Activated naive CD8-positive, alpha-beta T cell treated with anti-CD3 and anti-CD28 coated beads, Interleukin-2, amount 50 U/mL, for 16 hours (primary cell): ENCODE results near the gene TAC3.
"Not testable (repeated sequence)": the region's sequence is repeated elsewhere in the genome, so short reads cannot be mapped to it uniquely, and the experiment has no call there.

Source experiments
- DNase-seq: peaks from one replicate; pipeline ENCODE4 v3.0.0-alpha.2; 2020; ENCODE audit warnings: low read depth, low spot score

Gene TAC3

DNA sequence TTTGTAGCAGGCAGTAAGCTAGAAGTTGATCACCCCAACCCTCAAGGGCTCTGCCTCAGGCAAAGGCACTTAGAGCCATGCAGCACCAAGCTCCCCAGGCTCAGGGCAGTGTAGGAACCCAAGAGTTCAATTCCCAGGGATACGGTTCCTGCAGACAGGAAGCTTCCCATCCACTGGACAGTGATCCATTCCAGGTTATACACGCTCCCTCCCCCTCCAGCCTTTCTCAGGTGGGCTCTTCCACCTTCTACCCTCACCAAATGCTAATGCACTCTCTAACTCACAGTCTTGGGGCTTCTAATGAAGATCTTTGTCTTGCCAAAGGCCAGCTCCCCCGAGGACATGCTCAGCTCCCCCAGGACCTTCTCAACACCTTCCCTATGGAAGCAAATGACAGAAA lies 20.9 kb upstream of the TAC3 start:
- DNase-seq: no peak

DNA sequence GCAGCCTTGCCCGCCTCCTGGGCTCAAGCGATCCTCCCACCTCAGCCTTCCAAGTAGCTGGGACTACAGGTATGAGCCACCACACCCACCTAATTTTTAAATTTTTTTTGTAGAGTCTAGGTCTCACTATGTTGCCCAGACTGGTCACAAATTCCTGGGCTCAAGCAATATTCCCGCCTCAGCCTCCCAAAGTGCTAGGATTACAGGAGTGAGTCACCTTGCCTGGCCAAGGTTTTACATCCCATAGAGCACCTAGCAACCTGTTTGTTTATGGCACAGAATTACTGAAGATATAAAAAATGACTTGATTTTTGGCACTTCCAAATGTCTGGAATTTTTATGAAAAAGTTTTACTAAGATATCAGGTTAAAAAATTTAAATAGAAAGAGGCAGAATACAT lies 17.1 kb upstream of the TAC3 start:
- no peak for DNase-seq

DNA sequence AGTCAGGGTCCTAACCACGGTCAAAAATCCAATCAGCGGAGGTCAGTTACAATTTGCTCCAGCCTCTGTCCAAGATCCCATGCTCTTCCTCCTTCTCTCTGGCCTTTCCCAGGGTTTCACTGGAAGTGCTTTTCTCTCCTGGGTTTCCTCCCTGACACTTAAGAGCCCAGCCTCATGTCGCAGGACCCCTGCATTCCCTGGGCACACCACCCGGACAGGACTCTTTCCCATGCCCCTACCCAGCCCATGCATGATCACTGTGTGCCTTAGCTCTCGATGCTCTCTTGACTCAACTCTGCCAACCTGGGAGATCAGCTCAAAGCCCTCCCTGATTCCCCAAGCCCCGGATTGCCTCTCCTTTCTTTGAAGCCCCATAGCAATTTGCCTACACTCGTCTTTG lies 15.5 kb upstream of the TAC3 start:
- no peak for DNase-seq

DNA sequence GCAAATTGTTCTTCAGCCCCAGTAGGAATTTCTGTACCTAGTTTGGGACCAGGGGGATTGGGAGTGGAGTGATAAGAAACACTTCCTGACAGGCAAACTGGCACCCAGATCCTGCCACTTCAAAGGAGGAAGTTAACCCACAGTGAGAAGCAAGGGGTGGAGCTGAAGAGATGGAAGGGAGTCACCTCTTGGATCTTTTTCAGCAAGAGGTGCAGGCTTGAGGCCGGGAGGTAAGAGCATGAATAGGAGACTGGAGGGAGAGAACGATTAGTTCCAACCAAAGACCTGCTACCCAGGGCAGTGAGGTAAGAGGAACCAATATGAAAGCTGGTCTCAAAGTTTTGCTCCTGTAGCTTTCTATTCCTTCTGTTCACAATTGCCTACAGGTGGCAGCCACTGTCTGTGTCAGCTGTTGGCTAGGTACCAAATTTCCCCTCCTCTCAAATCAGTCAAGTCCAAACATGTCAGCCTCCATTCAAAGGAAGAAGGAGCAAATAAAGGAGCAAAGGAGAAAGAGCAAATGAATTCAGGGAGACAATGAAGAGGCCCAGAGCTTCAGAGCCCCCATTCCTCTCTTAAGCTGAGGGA lies 14.9 kb upstream of the TAC3 start:
- no peak for DNase-seq

DNA sequence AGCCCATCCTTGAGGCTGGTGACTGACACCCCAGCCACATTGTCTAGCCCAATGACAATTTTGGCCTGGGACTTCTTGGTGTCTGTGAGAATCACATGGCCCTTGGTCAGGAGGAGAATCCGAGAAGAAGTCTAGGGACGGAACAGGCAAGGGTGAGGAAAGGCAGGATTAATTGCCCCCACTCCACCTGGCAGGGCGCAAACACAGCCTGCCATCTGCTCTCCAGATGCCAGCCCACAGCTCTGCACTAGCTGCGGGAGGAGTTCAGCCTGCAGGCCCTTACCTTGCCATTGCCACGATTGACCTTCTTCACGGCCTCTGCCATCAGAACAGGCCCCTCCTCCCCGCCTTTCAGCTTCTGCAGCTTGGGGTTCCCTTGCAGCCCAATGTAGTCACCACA lies 13.1 kb upstream of the TAC3 start:
- DNase-seq: no peak

DNA sequence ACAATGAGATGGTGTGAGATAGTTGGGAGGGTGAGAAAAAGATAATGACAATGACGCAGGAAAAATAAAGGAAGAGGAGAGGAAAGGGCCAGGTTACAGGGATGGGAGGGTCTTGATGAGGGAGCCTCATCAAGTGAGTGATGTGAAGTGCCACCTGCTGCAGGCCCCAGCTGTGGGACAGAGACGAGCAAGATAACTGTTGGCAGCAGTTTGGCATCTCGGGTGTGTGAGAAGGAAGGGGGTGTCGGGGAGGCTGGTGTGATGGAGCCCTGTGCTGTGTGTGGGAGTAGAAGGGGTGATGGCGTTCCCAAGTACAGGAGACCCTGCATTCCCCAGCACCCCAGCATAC lies 11.4 kb upstream of the TAC3 start:
- no peak for DNase-seq

DNA sequence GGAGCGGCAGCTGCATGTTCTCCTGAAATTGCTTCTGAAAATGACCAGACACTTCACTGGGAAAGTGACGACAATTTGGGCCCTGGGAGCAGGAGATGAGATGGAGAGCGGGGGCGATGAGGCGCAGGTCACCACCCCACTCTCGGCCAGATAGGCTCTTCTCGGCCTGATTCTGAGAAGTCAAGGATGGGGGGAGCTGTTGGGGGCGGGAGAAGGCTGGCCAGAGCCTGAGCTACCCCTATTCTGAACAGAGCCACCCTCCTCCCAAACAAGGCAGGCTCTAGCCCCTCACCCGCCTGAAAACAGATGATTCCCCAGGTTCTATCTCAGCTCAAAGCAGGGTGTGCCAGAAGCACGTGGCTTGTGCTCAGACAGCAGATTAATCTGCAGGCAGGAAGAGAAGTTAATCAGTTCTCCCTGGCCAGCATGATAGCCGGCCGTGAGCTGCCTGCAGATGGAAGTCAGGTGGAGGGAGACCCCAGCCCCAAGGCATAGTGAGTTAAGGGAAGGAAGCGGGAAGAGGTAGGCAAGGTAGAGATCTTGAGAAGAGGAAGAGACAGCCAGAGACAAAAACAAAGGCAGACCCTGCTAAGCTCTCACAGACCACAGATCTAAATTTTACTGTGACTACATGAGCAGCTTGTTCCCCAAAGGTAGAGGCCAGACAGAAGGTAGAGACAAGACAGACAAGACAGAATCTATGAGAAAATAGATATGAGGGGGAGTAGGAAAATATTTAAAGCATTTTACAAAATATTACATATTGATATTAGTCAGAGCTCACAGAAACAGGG lies 10.9 kb upstream of the TAC3 start:
- DNase-seq: no peak

DNA sequence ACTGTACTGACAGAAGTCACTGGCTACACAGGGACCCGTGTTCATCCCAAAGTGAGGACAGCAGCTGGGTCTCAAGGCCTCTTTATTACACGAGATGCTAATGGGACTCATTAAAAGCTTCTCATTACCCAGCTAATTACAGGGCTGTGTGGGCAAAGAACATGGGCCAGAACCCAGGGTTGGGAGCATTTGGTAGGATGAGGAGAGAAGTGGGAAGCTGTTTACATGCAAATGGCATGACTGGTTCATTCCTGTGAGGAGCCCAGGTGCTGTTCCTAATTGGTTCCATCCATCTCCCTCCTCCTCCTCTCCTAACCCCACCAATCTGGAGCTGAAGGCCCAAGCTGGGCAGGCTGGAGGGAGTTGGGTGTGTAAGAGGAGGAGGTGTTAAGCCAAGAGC lies 8.9 kb upstream of the TAC3 start:
- no peak for DNase-seq

DNA sequence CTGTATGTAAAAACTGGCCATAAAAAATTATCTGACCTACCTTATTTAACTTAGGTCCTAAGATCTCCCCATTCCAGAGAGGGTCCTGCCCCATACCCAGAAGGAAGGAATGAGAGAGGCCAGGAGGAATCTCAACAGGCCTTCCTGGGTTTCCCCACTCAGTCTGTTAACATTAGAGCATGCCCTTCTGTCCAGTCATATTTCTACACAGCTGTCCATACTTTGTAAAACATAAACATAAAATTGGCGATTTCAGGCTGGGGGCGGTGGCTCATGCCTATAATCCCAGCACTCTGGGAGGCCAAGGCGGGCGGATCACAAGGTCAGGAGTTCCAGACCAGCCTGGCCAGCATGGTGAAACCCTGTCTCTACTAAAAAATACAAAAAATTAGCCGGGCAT lies 6.0 kb upstream of the TAC3 start:
- DNase-seq: not testable (repeated sequence)

DNA sequence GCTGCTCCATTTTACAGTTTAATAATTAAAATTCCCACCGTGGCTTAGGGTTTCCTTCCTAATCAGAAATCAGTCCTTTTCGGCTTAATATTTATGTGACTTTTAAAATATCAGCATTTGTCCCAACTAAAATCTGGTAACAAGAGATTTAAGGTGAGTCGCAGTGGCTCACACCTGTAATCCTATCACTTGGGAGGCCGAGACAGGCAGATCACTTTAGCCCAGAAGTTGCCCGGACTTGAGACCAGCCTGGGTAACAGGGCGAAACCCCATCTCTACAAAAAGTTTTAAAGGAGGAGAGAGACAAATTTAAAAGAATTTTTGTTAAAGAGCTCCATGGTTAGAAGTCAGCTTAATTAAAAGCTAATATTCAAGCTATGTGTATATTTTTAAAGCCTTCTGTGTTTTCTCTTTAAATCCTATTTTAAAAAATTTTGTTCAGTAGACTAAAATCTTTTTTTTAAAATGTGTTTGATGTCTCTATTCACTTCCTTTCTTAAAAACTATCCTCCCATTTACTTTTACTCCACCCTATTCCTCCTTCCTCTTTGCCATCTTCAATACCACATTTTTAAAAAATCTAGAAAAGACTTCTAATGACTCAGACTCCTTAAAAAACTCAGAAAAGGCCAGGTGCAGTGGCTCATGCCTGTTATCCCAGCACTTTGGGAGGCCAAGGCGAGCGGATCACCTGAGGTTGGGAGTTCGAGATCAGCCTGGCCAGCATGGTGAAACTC lies 3.8 kb upstream of the TAC3 start:
- DNase-seq: no peak

DNA sequence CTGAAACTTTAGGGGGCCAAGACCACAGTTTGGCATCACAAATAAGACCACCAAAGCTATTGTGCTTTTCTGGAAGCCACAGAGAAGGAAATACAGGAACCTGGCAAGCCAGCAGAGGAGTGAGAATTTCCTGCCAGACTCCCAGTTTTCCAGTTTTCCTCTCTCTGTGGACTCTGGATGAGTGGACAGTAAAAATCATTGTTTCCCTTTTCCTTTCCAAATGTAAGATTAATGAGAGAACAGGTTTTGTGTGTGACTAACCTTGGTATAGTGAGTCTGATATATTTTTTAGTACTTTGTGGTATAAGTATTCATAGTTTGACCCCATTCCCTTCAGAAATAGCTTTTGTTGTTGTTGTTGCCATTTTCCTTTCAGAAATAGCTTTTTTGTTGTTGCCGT lies 2.6 kb upstream of the TAC3 start:
- no peak for DNase-seq

DNA sequence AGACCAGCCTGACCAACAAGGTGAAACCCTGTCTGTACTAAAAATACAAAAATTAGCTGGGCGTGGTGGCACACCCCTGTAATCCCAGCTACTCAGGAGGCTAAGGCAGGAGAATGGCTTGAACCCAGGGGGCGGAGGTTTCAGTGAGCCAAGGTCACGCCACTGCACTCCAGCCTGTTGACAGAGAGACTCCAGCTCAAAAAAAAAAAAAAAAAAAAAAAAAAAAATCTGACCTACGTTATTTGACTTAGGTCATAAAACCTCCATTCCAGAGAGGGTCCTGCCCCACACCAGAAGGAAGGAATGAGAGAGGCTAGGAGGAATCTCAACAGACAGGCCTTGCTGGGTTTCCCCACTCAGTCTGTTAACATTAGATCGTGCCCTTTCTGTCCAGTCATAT lies 2.0 kb upstream of the TAC3 start:
- not testable (repeated sequence) for DNase-seq

DNA sequence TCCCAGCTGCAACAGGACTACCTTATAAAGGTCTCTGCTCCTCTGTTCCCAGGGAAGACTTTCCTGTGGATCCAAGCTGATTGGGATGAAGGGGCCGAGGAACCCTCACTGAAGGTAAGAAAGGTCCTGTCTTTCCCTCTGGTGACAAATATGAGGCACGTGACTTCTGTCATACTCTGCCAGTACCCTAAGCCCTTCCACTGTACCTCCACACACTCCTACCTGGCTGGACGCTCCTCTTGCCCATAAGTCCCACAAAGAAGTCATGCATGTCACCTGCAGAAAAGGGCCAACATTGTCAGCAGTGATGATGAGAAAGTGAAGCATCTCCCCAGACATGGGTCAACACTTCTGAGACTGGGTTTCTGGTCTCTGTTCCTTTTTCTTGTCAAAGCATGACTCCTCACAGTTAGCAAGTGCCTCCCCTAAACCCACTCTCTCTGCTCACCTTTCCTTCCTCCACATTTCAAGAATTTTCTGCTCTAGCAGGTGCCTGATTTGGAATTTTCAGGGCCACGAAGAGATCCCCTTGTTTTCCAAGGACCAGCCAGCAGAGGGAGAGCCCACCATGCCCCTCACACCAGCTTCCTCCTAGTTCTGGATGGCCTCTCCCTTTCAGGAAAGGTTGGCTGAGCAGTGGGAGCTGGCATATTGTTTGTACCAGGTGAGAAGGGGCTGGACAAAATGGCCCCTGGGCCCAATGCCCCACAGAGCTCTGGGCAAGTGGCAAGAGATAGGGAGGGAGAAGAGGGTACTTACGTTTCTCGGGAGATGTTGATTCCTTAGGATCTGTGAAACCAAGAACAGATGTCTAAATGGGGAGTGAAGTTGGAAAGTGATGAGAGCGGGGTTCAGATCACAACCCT lies 3.5 kb downstream of the TAC3 start:
- DNase-seq: no peak

DNA sequence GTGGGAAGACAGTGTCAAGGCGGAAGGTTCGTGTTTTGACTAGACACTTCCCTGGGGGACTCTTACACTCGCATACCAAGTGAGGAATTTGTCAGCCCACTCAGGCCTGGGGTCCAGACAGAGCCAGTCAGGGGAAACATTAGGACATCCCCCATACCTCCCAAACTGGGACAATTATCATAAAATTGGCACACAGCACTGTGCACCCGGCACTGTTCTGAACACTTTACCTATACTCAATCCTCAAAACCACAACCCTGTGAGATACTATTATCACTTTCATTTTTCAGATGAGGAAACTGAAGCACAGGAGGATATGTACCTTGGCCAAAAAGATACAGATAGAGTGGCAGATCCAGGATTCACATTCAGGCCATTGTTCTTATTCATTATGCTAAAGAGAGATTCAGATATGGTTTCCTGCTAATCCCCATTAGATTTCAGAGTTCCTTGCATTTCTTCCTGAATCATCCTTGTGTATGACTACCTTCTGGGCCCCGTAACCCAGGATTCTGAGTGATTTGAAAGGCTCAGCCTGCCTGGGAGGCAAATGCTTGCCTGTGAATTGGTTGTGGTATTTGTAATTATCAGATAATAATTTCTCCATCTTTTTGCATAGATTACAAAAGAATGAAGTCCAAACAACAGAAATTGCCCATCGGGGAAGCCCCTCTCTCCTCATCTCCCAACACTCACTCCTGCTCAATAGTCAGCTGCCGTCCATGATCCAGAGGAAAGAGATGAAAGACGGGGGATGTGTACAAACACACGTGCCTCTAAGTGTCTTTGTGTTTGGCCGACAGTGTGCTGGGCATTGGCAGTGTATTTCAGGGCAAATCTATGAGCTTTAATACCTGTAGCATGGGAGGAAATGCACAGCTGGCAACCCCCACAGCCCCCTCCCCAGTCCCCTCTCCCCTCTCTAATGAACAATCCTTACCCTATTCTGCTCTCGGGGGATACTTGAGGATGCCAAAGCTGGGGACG lies 4.6 kb downstream of the TAC3 start:
- DNase-seq: no peak

DNA sequence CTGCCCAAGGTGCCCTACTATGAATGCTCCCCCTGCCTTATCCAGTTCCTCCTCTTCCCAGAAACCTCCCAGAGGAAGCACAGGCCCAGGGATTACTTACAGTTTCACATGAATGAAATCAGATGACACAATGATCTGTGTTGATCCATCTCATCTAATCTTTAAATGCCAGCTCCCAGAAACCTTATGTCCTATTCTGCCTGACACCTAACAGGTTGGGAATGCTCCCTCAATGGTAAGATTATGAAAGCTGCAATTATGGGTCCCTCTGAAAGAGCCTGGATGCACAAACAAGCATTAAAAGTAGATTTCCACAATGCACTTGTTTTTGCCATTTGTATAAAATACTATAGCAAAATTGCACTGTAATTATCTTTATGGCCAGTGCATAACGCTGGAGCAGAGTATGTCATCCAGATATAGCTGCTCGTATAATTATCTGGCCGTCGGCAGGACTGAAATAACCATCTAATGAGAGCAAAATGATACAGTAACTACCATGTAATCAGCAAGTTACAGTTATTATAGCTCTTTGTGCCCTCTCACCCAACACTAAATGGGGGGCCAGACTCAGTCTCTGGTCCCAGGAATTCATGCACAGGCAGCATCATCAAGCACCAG lies 5.6 kb downstream of the TAC3 start:
- DNase-seq: no peak

DNA sequence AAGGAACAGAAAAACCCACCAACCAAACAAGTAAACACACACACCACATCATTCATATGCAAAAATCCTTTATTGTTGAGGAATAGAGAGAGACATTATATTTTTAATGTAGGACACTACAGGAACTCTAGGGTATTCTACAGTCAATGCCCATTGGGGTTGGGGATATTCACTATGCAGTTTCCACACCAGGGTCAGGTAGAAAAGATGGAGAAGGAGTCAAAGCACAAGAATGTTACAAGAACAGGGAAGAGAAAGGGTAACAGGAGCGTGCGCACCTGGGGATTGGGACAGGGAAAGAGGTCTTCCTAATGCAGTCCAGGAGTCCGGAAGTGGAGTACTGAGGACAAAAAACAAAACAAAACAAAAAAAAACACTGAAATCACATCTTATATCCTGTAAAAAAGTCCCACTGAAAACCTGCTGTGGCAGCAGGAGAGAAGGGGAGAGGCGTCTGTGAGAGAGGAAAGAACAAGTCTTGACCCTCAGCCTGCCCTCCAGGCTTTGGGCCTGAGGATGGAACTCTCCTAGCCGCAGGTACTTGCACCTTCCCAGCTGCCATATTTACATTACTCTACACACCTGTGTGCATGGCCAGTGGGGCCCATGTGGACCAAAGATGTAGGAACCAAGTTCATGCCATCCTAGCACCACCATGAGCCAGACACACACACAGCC lies 6.2 kb downstream of the TAC3 start:
- DNase-seq: no peak

DNA sequence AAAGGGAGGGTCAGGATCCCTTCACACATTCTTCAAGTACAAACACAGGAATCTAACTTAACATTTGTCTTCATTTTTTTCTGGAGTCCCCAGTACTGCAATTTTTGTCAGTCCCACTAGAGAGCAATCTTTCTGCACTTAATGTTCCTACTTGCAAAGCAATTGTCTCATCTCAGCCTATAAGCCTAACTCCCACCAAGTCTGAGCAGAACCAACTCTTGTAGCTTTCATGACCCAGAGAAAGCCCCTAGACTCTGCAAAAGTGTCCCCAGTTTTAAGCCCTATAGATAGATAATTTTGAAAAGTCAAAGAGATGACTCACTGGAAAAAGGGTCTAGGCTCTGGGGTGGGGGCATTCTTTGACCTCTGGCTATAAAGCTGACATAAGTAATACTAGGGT lies 8.2 kb downstream of the TAC3 start:
- no peak for DNase-seq

DNA sequence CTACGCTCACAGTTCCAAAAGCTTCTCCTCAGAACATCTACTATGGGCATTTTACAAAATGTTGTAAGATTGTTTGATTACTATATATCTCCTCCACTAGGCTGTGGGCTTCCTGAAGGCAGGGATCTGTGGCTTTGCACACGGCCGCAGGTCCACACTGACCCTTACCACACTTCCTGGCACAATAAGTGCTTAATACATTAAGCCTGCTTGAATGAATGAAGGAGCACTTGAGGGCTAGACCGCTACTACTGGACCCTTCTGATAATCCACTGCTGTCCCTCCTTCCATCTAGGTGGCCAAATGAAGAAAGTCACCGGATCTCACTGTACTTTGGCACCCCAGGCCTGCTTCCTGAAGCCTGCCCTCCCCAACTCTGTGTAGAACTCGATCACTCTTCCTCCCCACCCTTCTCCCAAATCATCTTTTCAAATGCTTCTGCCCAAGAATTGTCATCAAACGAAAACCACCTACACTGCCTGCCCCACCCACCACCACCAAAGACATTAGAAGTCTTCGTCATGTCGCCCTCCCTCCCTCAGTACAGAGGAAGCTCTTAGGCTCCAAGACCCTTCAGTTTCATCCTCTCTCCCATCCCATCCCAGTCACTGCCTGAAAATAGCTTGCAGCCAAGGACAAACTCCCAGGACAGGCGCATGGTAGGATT lies 9.4 kb downstream of the TAC3 start:
- DNase-seq: no peak
